Measurements from ENCODE around the gene FN1. TPM values are rescaled to one million over a fixed set of nuclear protein-coding genes. Genes with fewer than 3 reads are reported as not detected.
"Not testable (repeated sequence)": the region's sequence is repeated elsewhere in the genome, so short reads cannot be mapped to it uniquely, and the experiment has no call there.

The FN1 gene
- total RNA-seq, 1 experiment from 2014 or later, result 3,699 TPM

DNA sequence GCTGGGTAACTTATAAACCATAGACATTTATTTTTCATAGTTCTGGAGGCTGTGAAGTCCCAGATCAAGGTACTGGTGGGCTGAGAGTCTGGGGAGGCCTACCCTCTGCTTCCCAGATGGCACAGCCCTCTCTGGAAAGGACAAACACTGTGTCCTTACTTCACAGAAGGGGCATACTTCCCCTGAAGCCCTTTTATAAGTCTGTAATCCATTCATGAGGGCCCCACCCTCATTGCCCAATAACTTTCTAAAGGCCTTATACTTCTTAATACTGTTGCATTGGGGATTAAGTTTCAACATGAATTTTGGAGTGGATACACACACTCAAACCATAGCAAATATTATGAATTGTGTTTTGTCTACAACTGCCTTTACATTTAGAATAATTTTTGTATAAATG, 88.0 kb downstream of the FN1 start:
- no peak for DNase-seq (ENCODE audit: low read depth)

DNA sequence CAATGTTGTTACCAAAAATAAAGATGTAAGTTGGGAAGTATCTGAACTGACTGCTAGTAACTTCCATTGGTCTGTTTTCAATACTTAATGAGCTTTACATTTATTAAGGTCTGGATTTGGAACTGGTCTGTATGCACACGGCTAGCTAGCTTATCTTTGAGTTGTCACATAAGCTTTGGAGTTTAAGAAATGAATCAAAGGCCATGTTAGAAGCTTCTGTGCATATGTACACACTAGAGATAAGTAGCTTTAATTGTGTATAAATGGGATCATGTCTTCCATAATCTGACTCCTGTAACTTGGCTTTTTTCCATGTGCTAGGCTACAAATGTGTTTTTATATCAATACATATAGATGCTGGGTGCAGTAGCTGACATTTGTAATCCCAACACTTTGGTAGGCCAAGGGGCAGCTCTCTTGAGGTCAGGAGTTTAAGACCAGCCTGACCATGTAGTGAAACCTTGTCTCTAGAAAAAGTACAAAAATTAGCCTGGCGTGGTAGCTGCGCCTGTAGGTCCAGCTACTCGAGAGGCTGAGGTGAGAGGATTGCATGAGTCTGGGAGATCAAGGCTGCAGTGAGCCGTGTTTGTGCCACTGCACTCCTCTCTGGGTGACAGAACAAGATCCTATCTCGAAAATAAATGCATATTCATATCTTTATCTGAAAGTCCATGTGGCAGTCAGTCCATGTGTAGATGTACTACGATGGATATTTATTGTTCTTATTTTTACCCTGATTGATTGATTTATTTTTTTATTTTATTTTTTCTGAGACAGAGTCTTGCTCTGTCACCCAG, 96.8 kb downstream of the FN1 start:
- DNase-seq (ENCODE audit: low read depth), result no peak

DNA sequence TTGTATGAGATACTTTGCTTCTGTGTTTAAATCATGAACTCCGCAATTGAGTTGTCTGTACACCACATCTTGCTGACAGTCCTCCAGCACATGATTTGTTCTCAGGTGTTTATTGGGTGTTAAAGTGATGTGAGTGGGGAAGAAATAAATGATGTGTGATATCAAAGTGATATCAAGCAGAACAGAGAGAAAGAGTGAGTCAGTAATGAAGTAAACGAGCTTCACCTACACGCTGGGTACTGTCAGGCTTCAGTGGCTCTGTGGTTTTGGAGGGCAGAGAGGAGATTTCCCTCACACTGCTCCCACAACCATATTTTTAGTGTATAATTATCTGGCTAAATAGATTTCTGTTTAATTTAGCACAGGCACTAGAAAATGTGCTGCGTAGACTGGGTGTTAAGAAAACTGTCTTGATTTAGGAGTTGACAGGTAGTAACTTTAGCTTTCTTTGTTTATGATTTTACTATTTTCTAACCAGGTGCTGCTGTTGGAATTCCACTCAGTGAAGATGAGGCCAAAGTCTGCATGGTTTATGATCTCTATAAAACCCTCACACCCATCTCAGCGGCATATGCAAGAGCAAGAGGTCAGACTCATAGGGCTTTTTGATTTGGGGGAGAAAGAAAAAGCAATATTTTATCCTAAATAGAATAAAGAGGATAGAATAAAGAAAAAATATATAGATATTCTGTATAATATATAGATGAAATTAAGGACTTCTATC, 102.8 kb downstream of the FN1 start:
- DNase-seq (ENCODE audit: low read depth), result no peak

DNA sequence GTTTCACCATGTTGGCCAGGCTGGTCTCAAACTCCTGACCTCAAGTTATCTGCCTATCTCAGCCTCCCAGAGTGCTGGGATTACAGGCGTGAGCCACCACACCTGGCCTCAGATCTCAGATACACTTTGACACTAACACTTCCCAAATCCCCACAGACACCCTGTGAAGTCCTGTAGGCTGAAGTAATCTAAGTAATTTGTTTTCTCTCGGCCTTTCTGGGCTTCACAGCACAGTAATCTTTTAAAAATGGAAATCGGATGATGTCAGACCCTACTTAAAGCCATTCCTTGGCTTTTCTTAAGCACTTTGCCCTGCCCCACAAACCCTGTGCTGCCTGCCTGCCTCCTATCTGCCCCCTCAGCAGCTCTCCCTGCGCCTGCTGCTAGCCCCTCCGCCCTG, 107.8 kb downstream of the FN1 start:
- DNase-seq (ENCODE audit: low read depth), result no peak

DNA sequence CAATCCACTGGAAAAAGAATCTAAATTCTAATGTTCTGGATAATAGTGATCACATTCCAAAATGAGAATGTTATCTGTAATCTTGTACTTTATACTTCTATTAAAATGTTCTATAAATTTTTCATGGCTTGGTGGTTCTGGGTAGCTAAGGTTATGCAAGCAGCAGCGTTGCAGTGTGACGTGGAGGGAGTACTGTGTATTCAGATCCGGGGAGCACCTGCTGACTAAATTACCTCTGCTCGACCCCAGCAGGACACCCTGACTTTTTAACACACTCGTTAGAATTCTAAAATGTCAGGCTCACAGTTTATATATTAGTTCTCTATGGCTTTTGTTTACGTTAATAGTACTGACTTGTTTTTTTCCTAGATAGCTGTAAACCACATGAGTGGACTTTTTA, 111.1 kb downstream of the FN1 start:
- DNase-seq (ENCODE audit: low read depth), result no peak

DNA sequence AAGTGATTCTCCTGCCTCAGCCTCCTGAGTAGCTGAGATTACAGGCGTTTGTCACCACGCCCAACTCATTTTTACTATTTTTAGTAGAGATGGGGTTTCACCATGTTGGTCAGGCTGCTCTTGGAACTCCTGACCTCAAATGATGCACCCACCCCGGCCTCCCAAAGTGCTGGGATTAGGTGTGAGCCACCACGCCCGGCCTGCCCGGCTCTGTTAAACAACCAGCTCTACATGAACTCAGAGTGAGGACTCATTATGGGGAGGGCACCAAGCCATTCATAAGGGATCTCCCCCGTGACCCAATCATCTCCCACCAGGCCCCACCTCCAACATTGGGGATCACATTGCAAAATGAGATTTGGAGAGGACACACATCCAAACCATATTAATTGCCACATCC, 115.2 kb downstream of the FN1 start:
- no peak for DNase-seq (ENCODE audit: low read depth)

DNA sequence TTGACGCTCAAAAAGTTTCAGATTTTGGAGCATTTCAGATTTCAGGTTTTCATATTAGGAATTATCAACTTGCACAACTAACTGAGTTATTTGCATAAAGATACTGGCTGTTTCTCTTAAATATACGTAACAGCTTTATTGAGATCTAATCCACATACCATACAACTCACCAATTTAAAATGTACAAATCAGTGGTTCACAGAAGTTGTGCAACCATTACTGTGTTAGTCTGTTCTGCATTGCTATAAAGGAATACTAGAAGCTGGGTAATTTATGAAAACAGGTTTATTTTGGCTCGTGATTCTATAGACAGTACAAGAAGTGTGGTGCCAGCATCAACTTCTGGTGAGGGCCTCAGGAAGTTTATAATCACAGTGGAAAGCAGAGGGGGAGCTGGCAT, 115.8 kb downstream of the FN1 start:
- no peak for DNase-seq (ENCODE audit: low read depth)

DNA sequence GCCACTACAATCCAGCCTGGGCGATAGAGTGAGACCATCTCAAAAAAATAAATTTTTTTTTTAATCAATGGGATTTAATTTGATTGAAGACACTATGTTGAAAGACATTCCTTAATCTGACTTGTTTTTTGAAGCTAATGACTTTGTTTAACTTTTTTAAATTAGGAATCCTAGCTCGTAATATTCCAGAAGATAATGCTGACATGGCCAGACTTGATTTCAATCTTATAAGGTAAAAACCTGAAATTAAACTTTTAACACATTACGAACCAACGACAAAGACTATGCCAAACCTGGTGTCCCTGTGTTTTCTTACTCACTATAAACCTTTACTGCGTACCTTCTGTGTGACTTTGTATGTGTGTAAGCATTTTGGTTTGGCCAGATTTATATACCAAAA, 116.4 kb downstream of the FN1 start:
- DNase-seq (ENCODE audit: low read depth), result no peak

DNA sequence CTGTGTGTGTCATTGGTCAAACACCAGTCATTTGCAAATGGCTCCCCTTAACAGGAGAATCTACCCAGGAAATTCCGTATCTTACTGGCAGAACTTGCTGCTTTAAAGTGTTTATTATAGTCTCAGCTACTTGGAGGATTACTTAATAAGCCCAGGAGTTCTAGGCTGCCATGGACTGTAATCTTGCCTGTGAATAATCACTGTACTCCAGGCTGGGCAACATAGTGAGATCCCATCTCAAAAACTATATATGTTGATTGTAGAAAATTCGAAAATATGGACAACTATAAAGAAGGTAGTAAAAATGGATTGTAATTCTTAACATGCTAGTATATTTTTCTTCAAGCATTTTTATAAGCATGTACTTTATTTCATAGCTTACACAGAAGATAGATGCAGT, 119.5 kb downstream of the FN1 start:
- no peak for DNase-seq (ENCODE audit: low read depth)

DNA sequence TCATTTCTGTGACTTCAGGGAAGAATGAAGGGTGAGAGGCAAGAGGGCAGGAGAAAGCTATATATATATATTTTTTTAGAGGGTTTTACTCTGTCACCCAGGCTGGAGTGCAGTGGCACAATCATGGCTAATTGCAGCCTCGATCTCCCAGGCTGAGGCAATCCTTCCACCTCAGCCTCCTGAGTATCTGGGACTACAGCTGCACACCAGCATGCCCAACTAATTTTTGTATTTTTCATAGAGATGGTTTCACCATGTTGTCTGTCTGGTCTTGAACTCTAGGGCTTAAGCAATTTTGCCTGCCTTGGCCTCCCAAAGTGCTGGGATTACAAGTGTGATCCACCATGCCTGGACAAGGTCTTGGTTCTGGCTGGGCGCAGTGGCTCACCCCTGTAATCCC, 120.6 kb downstream of the FN1 start:
- DNase-seq (ENCODE audit: low read depth), result no peak

DNA sequence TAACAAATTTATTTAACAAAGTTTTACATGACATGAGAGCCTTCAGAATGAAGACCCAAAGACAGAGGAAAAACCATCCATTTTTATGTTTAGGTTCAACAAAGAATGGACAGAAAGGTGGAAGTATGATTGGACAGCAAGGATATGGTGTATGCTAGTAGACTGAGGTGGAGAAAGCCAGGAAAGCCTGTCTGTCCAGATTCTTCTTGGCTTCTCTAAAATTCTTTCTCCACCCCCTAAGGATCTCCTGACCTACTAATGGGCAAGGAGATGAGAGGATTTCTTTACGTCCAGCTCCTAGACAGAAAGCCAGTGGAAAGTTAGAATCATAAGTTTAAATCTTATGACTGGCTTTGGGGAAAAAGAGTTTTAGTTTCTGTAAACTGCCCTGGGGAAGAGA, 121.0 kb downstream of the FN1 start:
- no peak for DNase-seq (ENCODE audit: low read depth)

DNA sequence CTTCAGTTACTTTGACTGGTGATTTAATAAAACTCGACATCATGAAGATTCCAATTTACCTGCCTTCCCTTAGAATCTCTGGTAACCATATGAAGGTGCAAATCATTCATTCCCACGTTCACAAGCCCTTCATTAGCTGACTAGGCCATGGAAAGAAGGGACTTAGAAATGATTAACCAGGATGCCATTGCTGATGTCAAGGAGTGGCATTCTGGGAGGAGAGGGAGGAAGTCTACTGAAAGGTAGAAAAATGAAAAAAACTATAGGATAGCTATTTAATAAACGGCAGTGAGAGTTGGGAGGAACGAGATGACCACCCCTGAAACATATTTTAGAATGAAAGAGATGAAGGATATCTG, 122.6 kb downstream of the FN1 start:
- no peak for DNase-seq (ENCODE audit: low read depth)

DNA sequence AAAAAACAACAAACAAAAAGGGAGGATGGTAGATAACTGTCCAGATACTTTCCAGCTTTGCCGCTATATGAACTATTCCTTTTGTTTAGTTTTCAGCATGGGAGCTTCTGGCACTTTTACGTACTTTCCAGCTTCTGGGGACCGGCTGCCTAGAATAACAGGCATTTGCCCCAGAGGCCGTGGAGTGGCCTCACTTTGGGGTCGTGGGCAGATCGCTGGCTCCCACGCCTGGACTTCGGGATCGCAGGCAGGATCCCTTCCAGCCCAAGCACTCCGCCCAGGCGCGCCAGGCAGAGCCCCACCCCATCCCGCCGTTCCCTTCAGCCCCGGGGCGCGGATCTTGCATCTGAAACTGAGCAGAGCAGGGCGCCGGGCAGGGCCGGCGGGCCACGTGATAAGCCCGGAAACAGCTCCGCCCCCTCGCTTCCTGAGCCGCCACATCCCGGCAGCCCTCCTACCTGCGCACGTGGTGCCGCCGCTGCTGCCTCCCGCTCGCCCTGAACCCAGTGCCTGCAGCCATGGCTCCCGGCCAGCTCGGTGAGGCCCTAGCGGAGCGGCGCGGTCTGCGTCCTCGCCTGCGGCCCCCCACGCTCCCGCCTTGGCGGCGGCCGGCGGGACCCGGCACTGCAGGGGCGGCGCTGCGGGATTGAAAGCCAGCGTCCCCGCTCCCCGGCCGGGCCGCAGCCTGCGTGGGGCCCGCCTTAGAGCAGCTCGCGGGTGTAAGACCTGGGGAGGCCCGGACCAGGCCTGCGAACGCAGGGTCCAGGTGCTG, 124.1 kb downstream of the FN1 start, which contains the start of gene ATIC:
TSS of gene ATIC (plus strand) at position 435 of the 772 bp plus-strand sequence. CDS start at position 519, 84 bp downstream.
- DNase-seq (ENCODE audit: low read depth), result peak; percentile 96

DNA sequence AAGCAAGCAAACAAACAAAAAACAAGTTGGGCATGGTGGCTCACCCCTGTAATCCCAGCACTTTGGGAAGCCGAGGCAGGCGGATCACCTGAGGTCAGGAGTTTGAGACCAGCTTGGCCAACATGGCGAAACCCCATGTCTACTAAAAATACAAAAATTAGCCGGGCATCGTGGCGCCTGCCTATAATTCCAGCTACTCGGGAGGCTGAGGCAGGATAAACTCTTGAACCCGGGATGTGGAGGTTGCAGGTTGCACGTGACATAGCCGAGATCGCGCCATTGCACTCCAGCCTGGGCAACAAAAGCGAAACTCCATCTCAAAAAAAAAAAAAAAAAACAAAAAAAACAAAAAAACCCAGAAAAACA, 124.6 kb downstream of the FN1 start:
- DNase-seq (ENCODE audit: low read depth), result not testable (repeated sequence)

Other genes starting within 250 kb of the FN1 start
- 19.8 and 25.7 TPM in 2 replicates for gene ATIC, start 124.0 kb downstream of the FN1 start, total RNA-seq (2014; rRNA removed; shearing (Covaris generic))